ENCODE data around the gene STAT3. TPM values are rescaled to one million over a fixed set of nuclear protein-coding genes. Genes with fewer than 3 reads are reported as not detected.

Gene STAT3
- total and polyA plus RNA-seq, 9 of the 15 experiments (the other 6 are each of a cell fraction or from before 2014, with no cell fraction given) = 90.0 to 179 (median 114) TPM

GRCh38 chr17:42388381-42389134, at the start of gene STAT3 (continued):
- TF ChIP-seq ARID3B (CRISPR knock-in tag; IDR thresholded peaks at IDR 0.05; ENCODE audit: borderline replicate concordance) = no peak
- TF ChIP-seq, protein P1, sequence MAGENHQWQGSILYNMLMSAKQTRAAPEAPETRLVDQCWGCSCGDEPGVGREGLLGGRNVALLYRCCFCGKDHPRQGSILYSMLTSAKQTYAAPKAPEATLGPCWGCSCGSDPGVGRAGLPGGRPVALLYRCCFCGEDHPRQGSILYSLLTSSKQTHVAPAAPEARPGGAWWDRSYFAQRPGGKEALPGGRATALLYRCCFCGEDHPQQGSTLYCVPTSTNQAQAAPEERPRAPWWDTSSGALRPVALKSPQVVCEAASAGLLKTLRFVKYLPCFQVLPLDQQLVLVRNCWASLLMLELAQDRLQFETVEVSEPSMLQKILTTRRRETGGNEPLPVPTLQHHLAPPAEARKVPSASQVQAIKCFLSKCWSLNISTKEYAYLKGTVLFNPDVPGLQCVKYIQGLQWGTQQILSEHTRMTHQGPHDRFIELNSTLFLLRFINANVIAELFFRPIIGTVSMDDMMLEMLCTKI (IDR thresholded peaks at IDR 0.05; ENCODE audit: partially characterized antibody) = no peak
- TF ChIP-seq ZNF695 (CRISPR knock-in tag; IDR thresholded peaks at IDR 0.05) = no peak
- TF ChIP-seq SMARCC2 (IDR thresholded peaks at IDR 0.05; ENCODE audit: low read depth) = no peak
- no peak for TF ChIP-seq ZNF778 (CRISPR knock-in tag; IDR thresholded peaks at IDR 0.05)
- TF ChIP-seq STAT6 (CRISPR knock-in tag; IDR thresholded peaks at IDR 0.05) = no peak
- no peak for TF ChIP-seq TFAM (CRISPR knock-in tag; conservative IDR thresholded peaks at IDR 0.05)
- no peak for TF ChIP-seq ZNF140 (CRISPR knock-in tag; IDR thresholded peaks at IDR 0.05)
- no peak for TF ChIP-seq FOXP1 (CRISPR knock-in tag; IDR thresholded peaks at IDR 0.05)
- no peak for TF ChIP-seq BRD9 (IDR thresholded peaks at IDR 0.05; ENCODE audit: low read depth, partially characterized antibody)
- no peak for TF ChIP-seq RBM17 (IDR thresholded peaks at IDR 0.05; ENCODE audit: borderline replicate concordance, low read depth, low read length)
- no peak for TF ChIP-seq TAL1 (IDR thresholded peaks at IDR 0.05)
- TF ChIP-seq AFF1 (IDR thresholded peaks at IDR 0.05; ENCODE audit: low read depth in 1 of 2, partially characterized antibody in 2 of 2) = peak in 1 of 2 experiments; percentile 70
- TF ChIP-seq KLF6 (CRISPR knock-in tag; IDR thresholded peaks at IDR 0.05; ENCODE audit: borderline replicate concordance) = no peak
- TF ChIP-seq ZNF639 (CRISPR knock-in tag; conservative IDR thresholded peaks at IDR 0.05 in 1 of 2, IDR thresholded peaks at IDR 0.05 in 1 of 2) = peak in 1 of 2 experiments; percentile 76; a peak in 1 of 4 replicates
